ENCODE results near the gene TMEM127.
A peak's percentile ranks its signal among the peaks of the same experiment; 100 is the strongest.
"Not testable (repeated sequence)": the region's sequence is repeated elsewhere in the genome, so short reads cannot be mapped to it uniquely, and the experiment has no call there.

The TMEM127 gene, protein sequence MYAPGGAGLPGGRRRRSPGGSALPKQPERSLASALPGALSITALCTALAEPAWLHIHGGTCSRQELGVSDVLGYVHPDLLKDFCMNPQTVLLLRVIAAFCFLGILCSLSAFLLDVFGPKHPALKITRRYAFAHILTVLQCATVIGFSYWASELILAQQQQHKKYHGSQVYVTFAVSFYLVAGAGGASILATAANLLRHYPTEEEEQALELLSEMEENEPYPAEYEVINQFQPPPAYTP

DNA sequence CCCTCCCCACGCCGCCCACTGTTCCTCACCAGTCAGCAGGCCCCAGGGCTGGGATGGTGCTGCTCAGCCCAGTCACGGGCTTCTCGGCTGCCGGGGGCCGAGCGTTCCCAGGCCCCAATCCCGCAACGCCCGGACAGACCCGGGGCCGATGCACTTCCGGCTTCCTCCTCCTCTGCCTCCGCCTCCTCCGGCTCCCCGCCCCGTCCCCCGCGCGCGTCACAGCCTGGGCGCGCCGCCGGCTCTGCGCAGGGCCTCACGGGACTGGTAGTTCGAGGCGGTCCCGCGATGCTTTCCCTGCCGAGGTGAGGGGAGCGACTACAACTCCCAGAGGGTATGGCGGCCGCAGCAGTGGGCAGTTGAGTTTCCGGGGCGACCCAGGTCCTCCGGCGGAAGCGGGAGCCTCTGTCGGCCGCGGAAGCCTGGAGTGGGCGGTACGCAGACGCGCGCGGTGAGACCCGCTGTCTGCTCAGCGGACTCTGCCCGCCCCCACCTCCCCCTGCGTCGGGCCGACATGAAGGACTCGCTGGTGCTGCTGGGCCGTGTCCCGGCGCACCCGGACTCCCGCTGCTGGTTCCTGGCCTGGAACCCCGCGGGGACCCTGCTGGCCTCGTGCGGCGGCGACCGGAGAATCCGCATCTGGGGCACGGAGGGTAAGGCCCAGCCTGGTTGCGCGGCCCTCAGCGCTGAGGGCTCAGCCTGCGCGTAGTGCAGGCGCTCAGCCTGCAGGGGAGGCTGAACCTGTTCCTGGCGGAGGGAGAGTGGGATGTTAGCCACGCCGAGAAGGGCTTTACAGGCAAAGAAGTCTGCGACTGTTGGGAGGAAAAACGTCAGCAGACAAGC lies at the start of gene TMEM127, which contains the start of gene CIAO1:
Gene TMEM127 (minus strand): TSS at position 158 of the 840 bp plus-strand sequence. CDS start 616 bp downstream, outside the sequence.
Gene CIAO1 (plus strand): TSS at position 386 of the 840 bp plus-strand sequence. CDS start 126 bp downstream, at position 512.
- peak; percentile 95 for DNase-seq

DNA sequence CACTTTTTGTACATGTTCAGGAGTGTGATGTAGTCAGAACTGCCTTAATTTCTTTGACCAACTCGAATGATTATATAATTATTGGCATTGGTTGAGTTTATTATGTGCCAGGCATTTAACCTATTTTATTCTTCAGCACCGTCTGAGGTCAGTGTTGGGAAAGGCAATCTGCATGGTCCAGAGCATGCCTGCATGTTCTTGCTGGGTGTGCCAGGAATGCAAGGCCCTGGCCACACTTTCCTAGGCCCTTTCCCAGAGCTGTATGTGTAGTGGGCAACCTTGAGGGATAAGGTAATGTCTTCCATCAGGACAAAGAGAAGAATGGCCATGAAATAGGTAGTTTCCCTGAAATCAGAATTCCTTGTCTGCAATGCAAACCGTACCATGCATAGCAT lies 49.2 kb upstream of the TMEM127 start:
- DNase-seq, result no peak

DNA sequence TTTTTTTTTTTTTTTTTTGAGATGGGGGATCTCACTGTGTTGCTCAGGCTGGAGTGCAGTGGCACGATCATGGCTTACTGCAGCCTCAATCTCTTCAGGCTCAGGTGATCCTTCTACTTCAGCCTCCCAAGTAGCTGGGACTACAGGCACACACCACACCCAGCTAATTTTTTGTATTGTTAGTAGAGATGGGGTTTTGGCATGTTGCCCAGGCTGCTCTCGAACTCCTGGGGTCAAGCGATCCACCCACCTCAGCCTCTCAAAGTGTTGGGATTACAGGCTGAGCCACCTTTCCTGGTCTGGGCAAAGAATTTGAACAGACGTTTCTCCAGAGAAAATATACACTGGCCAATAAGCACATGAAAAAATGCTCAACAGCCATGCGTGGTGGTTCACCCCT lies 42.5 kb upstream of the TMEM127 start:
- no peak for DNase-seq

DNA sequence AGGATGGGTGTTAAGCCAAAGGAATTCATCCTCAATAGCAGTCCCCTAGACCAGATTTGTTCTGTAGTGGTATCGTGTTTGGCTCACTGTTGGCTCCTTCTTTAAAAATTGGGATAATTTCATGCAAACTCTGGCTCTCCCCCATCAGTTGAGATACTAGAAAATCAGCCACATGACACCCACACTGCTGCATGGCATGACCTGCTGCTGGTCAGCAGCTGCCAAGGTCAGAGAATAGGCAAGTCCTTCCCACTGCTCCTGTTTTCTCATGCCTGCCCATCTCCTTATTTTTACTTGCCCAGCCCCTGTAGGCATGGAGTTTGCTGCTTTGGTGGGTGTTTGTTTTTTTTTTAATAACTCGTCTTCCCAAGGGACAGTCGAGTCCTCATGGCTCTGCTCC lies 40.6 kb upstream of the TMEM127 start:
- no peak for DNase-seq

DNA sequence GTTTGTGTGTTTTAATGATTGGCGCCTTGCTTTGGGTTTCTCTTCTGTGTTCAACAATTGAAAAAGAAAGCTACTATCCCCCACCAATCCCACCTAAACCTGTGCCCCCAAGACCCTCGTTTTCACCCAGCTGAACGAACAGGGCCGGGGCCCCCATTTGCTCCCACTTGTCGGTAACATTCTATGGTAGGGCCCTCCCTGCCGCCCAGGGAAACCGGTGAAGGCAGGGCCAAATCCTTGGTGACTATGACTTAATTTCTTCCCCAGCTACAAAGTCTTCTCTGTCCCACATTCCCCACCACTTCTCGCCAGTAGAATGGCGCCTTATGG lies 40.1 kb upstream of the TMEM127 start:
- no peak for DNase-seq

DNA sequence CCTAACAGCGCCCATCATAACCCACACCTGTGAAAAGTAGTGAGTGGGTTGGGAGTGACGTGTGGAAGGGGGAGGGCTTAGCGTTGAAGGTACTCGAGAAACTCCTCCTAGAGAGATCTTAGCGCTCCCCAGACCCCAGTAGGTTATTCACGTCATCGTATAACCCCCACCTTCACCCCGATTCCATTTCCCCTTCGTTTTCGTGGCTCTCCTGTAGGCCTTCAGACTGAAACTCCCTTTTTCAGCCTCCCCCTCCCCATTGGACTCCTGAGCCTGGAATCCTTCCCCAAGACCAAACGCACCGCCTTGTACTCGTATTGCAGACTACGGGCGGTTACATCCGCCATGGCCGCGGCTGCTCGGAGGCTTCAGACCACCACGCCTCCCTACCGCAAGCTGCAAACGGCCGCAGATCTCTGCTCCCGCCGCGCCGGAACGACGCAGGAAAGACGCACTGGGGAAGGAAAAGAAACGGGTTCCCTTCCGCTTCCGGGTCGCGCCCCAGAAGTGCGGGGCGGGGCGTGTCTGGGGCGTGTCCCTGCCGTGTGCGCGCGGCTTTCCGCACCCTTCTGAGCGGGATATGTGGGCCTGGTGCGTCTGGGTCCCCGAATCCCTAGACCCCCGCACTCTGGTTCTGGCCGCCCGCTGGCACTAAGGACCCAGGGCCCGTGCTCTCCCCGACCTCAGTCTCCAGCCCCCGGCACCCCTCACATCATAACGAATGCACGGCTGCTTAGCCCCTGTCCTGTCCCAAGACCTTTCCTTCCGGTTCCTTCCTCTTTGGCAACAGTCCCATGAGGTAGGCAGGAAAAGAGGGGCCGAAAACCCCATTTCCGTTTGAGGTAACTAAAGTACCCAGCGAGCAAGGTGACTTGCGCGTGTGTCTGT lies 39.5 kb upstream of the TMEM127 start, which contains the start of gene SNRNP200:
Gene SNRNP200 (minus strand): TSS at position 456 of the 888 bp plus-strand sequence. CDS start 109 bp downstream, at position 347.
- peak; percentile 81 for DNase-seq

DNA sequence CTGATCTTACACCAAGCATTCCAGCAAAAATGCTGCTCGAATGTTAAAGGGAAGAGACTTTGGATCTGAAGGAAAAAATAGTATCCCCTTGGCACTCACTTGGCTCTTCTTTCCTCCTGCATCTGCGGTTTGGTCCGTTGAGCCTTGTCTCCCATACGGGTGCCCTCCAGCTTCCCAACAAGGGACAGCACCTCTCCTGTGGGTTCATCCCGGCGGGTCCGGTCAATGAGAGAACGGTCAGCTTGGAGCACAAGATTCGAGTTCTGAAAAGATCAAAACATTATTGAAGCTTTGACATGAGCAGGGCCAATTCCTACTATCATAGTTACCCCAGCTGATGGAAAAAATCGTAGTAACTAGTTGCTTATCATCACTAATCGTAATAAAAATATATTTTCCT lies 38.8 kb upstream of the TMEM127 start:
- no peak for DNase-seq

DNA sequence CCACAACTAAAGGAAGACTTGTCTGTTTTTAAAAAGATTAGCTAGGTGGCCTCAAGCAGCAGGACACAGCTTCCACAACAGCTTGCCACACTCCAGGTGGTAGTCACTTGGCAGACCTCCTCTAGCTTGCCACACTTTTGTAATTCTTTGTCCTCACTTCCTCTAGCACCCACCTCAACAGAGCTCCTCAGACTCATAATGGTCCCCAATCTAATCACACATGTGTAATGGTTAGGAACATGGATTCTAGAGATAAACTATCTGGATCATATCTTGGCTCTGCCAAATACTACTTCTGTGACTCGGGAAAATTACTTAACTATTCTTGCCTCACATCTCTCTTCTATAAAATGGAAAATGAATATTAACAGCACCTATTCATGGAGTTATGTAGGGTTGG lies 36.1 kb upstream of the TMEM127 start:
- DNase-seq, result no peak

DNA sequence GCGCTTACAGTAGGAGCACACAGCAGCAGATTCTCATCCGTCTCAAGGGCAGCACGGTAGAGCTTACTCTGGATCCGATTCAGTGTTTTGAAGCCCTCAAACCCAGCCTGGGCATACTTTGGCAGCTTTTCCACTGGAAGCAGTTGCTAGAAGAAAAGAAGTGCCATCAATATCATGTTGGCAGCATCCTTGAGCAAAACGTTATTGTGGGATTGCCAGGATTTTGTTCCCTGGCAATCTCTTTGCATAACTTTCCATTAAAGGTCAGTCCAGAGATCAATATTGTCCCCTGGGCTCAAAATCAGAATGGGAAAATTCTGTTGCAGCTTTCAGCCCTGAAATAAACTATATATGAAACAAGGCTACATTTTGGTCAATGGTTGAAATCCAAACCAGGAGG lies 31.1 kb upstream of the TMEM127 start:
- DNase-seq, result no peak

DNA sequence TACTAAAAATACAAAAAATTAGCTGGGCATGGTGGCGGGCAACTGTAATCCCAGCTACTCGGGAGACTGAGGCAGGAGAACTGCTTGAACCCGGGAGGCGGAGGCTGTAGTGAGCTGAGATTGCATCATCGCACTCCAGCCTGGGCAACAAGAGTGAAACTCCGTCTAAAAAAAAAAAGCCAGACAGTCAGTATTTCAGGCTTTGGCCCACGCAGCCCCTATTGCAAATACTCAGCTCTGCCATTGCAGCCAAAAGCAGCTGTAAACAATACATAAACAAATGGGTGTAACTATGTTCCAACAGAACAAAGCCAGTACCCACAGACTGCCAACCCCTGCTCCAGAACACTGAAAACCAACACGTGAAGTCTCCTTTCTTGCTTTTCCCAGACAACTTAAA lies 28.5 kb upstream of the TMEM127 start:
- DNase-seq, result not testable (repeated sequence)

DNA sequence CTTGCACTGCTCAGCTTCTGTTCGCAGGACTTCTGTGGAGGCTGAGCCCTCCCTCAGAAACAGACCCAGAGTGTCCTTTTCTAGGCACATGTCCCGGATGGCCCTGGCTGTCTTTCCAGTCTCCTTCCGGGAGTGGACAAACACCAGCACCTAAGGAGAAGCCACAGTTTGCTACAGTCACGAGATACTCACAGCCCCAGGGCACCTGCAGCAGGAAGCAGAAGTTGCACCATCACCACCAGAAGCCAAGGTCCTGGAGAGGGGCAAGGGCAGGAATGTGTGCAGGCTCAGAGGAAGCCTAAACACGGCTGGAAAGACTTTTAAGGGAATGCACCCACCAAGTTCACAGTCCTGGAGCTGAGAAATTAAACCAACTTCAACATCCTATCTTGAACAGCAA lies 26.0 kb upstream of the TMEM127 start:
- no peak for DNase-seq

DNA sequence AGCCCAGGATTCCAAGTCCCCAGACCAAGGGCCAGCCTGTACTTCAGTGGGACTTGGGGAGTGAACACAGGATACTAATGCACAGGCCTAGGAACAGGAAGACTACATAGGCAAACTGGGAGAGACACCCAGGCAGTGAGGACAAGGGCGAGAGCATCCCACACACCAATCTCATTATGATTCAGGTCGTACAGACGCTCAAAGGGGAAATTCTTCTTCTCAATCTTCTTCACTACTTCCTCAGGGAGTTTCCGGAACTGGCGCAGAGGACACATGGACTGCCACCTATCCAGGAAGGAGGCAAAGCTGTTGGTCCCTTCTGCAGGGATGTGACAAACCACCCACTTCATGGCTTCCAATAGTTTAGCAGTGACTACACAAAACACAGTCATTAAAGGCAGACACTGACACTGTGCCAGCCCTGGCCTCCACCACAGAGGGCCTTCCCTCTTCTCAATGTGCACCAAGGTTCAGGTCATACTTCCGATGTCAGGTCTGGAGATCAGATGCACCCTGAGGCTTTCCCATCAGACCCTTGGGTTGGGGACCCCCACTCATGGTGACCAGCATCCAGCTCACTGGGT lies 21.6 kb upstream of the TMEM127 start:
- no peak for DNase-seq

DNA sequence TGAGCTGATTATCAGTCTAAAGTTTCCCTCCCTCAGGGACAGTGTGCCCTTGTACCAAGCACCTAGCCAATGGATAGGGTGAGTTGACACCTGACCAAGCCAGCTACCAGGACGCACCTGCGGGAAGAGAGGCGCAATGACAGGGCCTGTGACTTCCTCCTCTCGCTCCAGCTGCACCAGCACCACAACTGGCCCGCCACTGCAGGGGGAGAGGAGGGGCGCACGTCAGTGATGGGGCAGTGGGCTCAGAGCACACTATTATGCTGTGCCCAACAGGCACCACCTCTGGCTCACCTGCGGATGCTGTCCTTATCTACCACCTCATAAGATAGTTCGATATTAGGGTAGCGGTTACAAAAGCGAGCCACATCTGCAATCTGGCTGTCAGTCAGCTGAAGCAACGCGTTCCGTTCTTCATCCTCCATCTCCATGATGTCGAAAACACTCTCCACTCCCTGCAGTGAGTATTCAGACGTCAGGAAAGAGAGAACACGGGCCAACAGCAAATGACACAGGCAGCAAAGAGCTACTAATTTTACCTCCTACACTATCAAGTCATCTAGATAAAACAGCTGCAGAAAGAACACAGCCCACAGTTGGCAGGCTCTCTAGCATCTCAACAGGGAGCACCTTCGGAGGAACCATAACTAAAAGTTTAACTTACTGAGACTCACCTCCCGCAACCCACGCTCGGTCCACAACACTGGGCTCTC lies 11.1 kb upstream of the TMEM127 start:
- no peak for DNase-seq

DNA sequence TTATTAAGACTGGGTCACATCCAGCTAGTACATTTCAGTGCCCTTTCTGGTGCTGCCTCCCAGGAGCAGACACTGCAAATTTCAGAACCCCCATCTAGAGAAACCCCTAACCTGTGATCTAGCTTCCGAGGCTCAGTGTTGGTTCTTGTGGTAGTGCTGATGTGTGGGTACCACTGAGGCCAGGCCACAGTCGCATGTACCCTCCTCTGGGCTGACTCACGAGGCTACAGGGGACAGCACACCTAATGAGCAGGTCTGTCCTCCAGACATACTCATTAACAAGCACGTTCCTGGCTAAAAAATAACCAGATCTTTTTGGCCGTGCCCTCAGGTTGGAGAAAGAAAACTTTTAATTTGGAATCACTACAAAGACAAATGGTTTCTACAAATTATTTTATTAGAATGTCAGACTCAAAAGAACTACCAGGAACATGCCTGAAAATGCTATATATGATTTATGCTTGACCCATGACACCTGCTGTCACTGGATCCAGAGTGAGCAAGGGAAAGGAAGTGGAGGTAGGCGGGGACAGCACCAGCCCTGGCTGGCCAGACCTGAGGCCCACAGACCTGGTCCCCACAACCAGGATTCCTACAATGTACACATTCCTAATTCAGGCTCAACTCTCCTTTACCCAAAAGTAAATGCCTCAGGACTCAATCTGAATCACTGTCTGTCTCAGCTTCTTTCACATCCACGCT lies 8.7 kb upstream of the TMEM127 start:
- no peak for DNase-seq

DNA sequence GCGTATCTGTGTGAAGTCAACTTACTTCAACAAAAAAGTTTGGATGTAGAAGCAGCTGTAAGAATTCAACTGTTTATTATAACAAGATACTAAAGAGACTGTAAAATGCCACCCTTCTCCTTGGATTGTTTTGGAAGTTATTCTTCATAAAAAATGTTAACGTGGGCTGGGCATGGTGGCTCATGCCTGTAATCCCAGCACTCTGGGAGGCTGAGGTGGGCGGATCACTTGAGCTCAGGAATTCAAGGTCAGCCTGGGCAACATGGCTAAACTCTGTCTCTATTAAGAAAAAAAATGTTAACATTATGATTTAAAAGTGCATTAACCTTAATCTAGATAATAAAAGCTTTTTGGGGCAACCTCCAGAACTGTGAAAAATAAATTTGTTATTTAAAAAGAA lies 8.0 kb upstream of the TMEM127 start:
- no peak for DNase-seq

DNA sequence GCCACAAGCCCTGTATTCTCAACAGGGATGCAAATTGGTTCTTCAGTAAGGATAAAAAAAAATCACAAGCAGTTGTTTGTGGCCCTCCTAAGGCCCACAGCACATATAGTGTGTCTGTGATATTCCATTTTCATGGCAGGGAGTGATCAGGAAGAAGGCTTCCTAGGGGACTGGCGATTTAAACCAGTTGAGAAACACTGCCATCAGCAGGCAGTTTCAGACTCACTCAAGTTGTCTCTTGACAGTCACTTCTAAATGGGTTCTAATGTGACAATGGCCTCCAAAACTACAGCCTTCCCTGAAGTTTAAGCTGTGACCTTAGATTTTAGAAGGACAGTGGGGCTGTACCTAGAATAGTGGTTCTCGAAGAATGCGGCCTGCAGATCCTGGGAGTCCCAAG lies 6.2 kb upstream of the TMEM127 start:
- no peak for DNase-seq

DNA sequence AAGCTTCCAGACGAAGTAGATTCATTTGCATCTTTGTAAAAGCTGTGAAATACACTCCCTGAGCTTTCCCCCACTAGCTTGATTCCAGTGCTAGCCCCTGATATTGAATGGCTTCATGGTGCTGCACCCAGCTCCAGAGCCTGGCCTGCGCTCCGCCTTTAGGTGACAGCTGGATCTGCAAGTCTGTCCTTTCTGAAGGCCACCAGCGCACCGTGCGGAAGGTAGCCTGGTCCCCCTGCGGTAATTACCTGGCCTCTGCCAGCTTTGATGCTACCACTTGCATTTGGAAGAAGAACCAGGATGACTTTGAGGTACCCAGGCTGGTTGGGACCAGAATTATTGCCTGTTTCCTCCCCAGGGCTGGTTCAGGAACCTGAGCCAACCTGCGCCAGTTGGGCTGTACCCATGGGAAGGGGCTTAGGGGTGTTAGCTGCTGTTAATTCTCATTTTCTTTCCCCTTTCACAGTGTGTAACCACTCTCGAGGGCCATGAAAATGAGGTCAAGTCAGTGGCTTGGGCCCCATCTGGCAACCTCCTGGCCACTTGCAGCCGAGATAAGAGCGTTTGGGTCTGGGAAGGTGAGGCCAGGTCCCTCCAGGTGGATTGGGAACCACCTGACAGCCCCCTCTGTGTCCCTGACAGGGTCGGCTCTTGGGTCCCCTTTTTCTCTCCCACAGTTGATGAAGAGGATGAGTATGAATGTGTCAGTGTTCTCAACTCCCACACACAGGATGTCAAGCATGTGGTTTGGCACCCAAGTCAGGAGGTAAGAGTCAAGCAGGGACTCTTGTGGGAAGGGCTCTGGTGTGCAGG lies 1.6 kb upstream of the TMEM127 start:
- no peak for DNase-seq

DNA sequence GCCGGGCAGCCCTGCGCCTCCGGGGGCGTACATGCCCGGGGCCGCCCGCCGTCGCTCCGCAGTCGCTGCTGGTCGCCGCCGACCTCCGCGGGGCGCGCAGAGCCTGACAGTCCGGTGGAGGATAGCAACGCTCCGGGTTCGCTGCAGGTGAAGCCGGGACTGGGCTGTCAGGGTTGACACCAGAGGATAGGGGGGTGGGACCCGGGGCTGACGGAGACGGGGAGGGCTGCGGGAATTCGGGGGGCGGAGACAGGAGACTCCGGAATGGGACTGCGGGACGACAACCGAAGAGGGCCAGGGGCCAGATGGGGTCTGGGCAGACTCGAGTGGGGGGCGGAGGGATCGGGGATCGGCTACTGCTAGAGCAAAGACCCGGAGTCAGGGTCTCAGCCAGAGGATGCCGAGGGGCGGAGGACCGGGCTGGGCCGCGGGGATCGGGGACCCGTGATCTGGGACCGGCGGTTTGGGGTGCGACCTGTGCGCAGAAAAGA lies 403 bp downstream of the TMEM127 start:
- no peak for DNase-seq

DNA sequence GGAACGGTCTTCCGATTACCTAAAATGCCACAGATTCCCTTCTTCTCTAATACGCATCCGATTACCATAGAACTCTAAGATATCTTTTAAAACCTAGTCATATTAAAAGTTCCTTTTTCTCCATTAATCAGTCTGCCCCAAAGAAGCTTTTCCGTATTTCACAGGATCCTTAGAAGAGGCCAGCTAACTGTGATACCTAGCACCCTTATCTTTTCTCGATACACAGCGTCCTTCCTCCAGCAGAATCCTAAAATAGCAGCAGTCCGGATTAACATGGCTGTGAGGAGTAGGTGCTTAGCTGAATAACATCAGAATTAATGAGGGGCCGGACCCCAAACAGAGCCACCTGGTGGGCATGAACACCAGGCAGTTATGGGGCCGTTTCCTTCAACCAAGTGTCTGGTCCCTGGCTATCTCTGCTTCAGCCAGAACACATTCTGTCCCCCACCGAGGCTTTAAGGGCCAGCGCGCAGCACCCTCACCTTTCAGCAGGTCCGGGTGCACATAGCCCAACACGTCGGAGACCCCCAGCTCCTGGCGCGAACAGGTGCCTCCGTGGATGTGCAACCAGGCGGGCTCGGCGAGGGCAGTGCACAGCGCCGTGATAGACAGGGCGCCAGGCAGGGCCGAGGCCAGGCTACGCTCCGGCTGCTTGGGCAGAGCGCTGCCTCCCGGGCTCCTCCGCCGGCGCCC lies 995 bp downstream of the TMEM127 start:
- no peak for DNase-seq

DNA sequence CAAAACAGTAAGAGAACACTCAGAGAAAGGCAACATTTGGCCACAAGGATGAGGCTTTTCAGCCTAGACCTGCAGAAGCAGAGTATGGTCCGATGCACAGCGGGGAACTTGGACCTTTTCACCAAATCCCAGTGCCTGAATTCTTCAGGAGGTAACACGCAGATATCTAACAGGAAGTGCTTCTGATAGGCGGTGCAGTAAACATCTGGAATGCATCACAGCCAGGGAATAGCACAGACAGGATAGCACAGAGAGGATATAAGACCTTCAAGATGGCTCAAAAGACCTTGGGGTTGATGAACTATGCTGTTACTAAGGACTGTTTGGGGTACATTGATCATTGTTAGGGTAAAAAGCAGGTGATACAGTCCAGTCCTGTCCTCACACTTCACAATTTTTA lies 1.7 kb downstream of the TMEM127 start:
- DNase-seq, result no peak

Measured in NCI-H774 (cell line).